ENCODE measurements around the gene TTC14.
"Not testable (repeated sequence)": the region's sequence is repeated elsewhere in the genome, so short reads cannot be mapped to it uniquely, and the experiment has no call there.

Gene TTC14

GRCh38 chr3:180594631-180595558 lies 7.1 kb upstream of the TTC14 start:
- Histone ChIP-seq H3K27me3 (no peaks in the 10 kb centered on the region), H3K27ac (no peak overlapping the region), H4K20me1 (no peaks in the 10 kb centered on the region), H3K9me3 (no peaks in the 10 kb centered on the region), H3K4me3 (no peak overlapping the region), H3K9ac (no peak overlapping the region), H3K4me2 (no peak overlapping the region), H3K4me1 (no peaks in the 10 kb centered on the region), H3K36me3 (no peaks in the 10 kb centered on the region)
- no peak for TF ChIP-seq Cebpa-rat (IDR thresholded peaks at IDR 0.05)

- H3K9me3 ChIP-seq = no peaks in the 10 kb centered on the region
- H3K4me3 ChIP-seq = no peak overlapping the region
- H3K36me3 ChIP-seq = no peaks in the 10 kb centered on the region
- no peaks in the 10 kb centered on the region for H3K27me3 ChIP-seq
- no peak overlapping the region for H3K4me2 ChIP-seq
- TF ChIP-seq Cebpa-rat (IDR thresholded peaks at IDR 0.05) = no peak
- no peaks in the 10 kb centered on the region for H4K20me1 ChIP-seq
- no peaks in the 10 kb centered on the region for H3K4me1 ChIP-seq
- H3K9ac ChIP-seq = no peak overlapping the region
- H3K27ac ChIP-seq = no peak overlapping the region
Measured at GRCh38 chr3:180595559-180595935, 6.4 kb upstream of the TTC14 start.

GRCh38 chr3:180600473-180600872 lies 1.5 kb upstream of the TTC14 start:
- Histone ChIP-seq H3K4me2 (no peak overlapping the region), H3K27me3 (no peaks in the 10 kb centered on the region), H3K9me3 (no peaks in the 10 kb centered on the region), H3K4me1 (peaks cover 17% of the 10 kb centered on the region), H4K20me1 (no peaks in the 10 kb centered on the region), H3K9ac (no peak overlapping the region), H3K4me3 (no peak overlapping the region), H3K36me3 (peaks cover 18% of the 10 kb centered on the region), H3K27ac (no peak overlapping the region)
- TF ChIP-seq Cebpa-rat (IDR thresholded peaks at IDR 0.05) = no peak

- H3K4me2 ChIP-seq = no peak overlapping the region
- no peak overlapping the region for H3K27ac ChIP-seq
- no peaks in the 10 kb centered on the region for H3K4me1 ChIP-seq
- no peak overlapping the region for H3K4me3 ChIP-seq
- no peak for TF ChIP-seq Cebpa-rat (IDR thresholded peaks at IDR 0.05)
- no peak overlapping the region for H3K9ac ChIP-seq
- no peaks in the 10 kb centered on the region for H4K20me1 ChIP-seq
- no peaks in the 10 kb centered on the region for H3K9me3 ChIP-seq
- no peaks in the 10 kb centered on the region for H3K27me3 ChIP-seq
- H3K36me3 ChIP-seq = peaks cover 71% of the 10 kb centered on the region
Measured at GRCh38 chr3:180611006-180611405, 9.0 kb downstream of the TTC14 start.

- Histone ChIP-seq H3K4me1 (no peaks in the 10 kb centered on the region), H4K20me1 (no peaks in the 10 kb centered on the region), H3K4me2 (no peak overlapping the region), H3K36me3 (peaks cover 58% of the 10 kb centered on the region), H3K4me3 (no peak overlapping the region), H3K27me3 (no peaks in the 10 kb centered on the region), H3K9ac (no peak overlapping the region), H3K9me3 (no peaks in the 10 kb centered on the region), H3K27ac (no peak overlapping the region)
- TF ChIP-seq Cebpa-rat (IDR thresholded peaks at IDR 0.05) = no peak
Measured at GRCh38 chr3:180612364-180612763, 10.4 kb downstream of the TTC14 start.

GRCh38 chr3:180615954-180616353 lies 14.0 kb downstream of the TTC14 start:
- no peak overlapping the region for H3K27ac ChIP-seq
- no peak overlapping the region for H3K4me3 ChIP-seq
- no peaks in the 10 kb centered on the region for H3K4me1 ChIP-seq
- no peaks in the 10 kb centered on the region for H3K27me3 ChIP-seq
- no peak for TF ChIP-seq Cebpa-rat (IDR thresholded peaks at IDR 0.05)
- no peaks in the 10 kb centered on the region for H3K9me3 ChIP-seq
- no peaks in the 10 kb centered on the region for H4K20me1 ChIP-seq
- peaks cover 32% of the 10 kb centered on the region for H3K36me3 ChIP-seq
- no peak overlapping the region for H3K4me2 ChIP-seq
- no peak overlapping the region for H3K9ac ChIP-seq

- Histone ChIP-seq H3K9ac (no peak overlapping the region), H3K27me3 (no peaks in the 10 kb centered on the region), H4K20me1 (no peaks in the 10 kb centered on the region), H3K4me3 (no peak overlapping the region), H3K4me1 (no peaks in the 10 kb centered on the region), H3K27ac (no peak overlapping the region), H3K4me2 (no peak overlapping the region), H3K36me3 (peaks cover 21% of the 10 kb centered on the region), H3K9me3 (no peaks in the 10 kb centered on the region)
- no peak for TF ChIP-seq Cebpa-rat (IDR thresholded peaks at IDR 0.05)
Measured at GRCh38 chr3:180617049-180617448, 15.1 kb downstream of the TTC14 start.

- H3K27ac ChIP-seq, H3K36me3 ChIP-seq, H3K4me3 ChIP-seq, H3K4me2 ChIP-seq, H4K20me1 ChIP-seq, H3K9me3 ChIP-seq, H3K4me1 ChIP-seq, H3K9ac ChIP-seq, H3K27me3 ChIP-seq: not testable (repeated sequence)
Measured at GRCh38 chr3:180618563-180618962, 16.6 kb downstream of the TTC14 start.

- H3K9me3 ChIP-seq = no peaks in the 10 kb centered on the region
- H3K36me3 ChIP-seq = peaks cover 9% of the 10 kb centered on the region
- H3K4me1 ChIP-seq = no peaks in the 10 kb centered on the region
- no peaks in the 10 kb centered on the region for H3K27me3 ChIP-seq
- no peak for TF ChIP-seq Cebpa-rat (IDR thresholded peaks at IDR 0.05)
- H3K4me3 ChIP-seq = no peak overlapping the region
- H3K27ac ChIP-seq = no peak overlapping the region
- H4K20me1 ChIP-seq = no peaks in the 10 kb centered on the region
- H3K4me2 ChIP-seq = no peak overlapping the region
- no peak overlapping the region for H3K9ac ChIP-seq
Measured at GRCh38 chr3:180619723-180620122, 17.8 kb downstream of the TTC14 start.

GRCh38 chr3:180624714-180625113 lies 22.8 kb downstream of the TTC14 start:
- no peak for TF ChIP-seq Cebpa-rat (IDR thresholded peaks at IDR 0.05)
- H3K27ac ChIP-seq = no peak overlapping the region
- no peak overlapping the region for H3K4me2 ChIP-seq
- no peak overlapping the region for H3K9ac ChIP-seq
- H4K20me1 ChIP-seq = no peaks in the 10 kb centered on the region
- H3K27me3 ChIP-seq = no peaks in the 10 kb centered on the region
- peaks cover 17% of the 10 kb centered on the region for H3K36me3 ChIP-seq
- H3K4me3 ChIP-seq = no peak overlapping the region
- H3K4me1 ChIP-seq = no peaks in the 10 kb centered on the region
- no peaks in the 10 kb centered on the region for H3K9me3 ChIP-seq

Data from BLaER1 (cell line).